H9 (cell line): ENCODE results near the gene CCSER1. TPM values are rescaled to one million over a fixed set of nuclear protein-coding genes. Genes with fewer than 3 reads are reported as not detected.

Experiments
- DNase-seq: peaks from one replicate; pipeline ENCODE4 v3.0.0-alpha.2; 2017
- H2AFZ ChIP-seq: one replicate; pipeline ENCODE4 v1.6.1; 2013; ENCODE audit warnings: mild to moderate bottlenecking, low read length, control low read depth, moderate library complexity
- H2AK5ac ChIP-seq: 2 replicates; pipeline ENCODE4 v1.6.1; 2013; ENCODE audit warnings: low read length, control low read depth, mixed read lengths; ENCODE audit not compliant: insufficient read length
- H2BK120ac ChIP-seq: one replicate; pipeline ENCODE4 v1.6.1; 2013; ENCODE audit warnings: low read depth, mild to moderate bottlenecking, low read length, control low read depth, inconsistent platforms; ENCODE audit not compliant: poor library complexity, severe bottlenecking
- H2BK12ac ChIP-seq: 2 replicates; pipeline ENCODE4 v1.6.1; 2013; ENCODE audit warnings: low read length, control low read depth, mixed read lengths, low read depth; ENCODE audit not compliant: insufficient read length
- H2BK15ac ChIP-seq: 2 replicates; pipeline ENCODE4 v1.6.1; 2013; ENCODE audit warnings: low read depth, low read length, control low read depth
- H2BK20ac ChIP-seq: one replicate; pipeline ENCODE4 v1.6.1; 2013; ENCODE audit warnings: low read depth, mild to moderate bottlenecking, low read length, control low read depth, inconsistent platforms; ENCODE audit not compliant: poor library complexity, severe bottlenecking
- H2BK5ac ChIP-seq: 2 replicates; pipeline ENCODE4 v1.6.1; 2013; ENCODE audit warnings: low read length, control low read depth, mixed read lengths; ENCODE audit not compliant: insufficient read length
- H3K14ac ChIP-seq: 2 replicates; pipeline ENCODE4 v1.6.1; 2013; ENCODE audit warnings: low read length, control low read depth; ENCODE audit not compliant: insufficient read depth
- H3K18ac ChIP-seq: 2 replicates; pipeline ENCODE4 v1.6.1; 2013; ENCODE audit warnings: low read depth, mild to moderate bottlenecking, mixed read lengths, low read length, control low read depth; ENCODE audit not compliant: insufficient read length
- H3K23ac ChIP-seq: 2 replicates; pipeline ENCODE4 v1.6.1; 2013; ENCODE audit warnings: low read length, control low read depth, mixed read lengths, low read depth; ENCODE audit not compliant: insufficient read length
- H3K23me2 ChIP-seq: 2 replicates; pipeline ENCODE4 v1.6.1; 2013; ENCODE audit warnings: low read depth, mild to moderate bottlenecking, mixed read lengths, low read length, control low read depth; ENCODE audit not compliant: insufficient read length, poor library complexity, severe bottlenecking
- H3K27ac ChIP-seq: 2 replicates; pipeline ENCODE4 v1.5.1; 2013; ENCODE audit warnings: low read length, control low read depth, mixed read lengths, low read depth; ENCODE audit not compliant: insufficient read length
- H3K27me3 ChIP-seq: 2 replicates; pipeline ENCODE4 v1.6.1; 2013; ENCODE audit warnings: low read length, control low read depth, inconsistent platforms; ENCODE audit not compliant: insufficient read depth
- H3K4ac ChIP-seq: 2 replicates; pipeline ENCODE4 v1.6.1; 2013; ENCODE audit warnings: low read depth, mild to moderate bottlenecking, control low read depth, inconsistent platforms, low read length, moderate library complexity
- H3K4me1 ChIP-seq: 2 replicates; pipeline ENCODE4 v1.6.1; 2013; ENCODE audit warnings: low read length, control low read depth, inconsistent platforms; ENCODE audit not compliant: insufficient read depth
- H3K4me2 ChIP-seq: 2 replicates; pipeline ENCODE4 v1.6.1; 2013; ENCODE audit warnings: low read length, control low read depth, mixed read lengths; ENCODE audit not compliant: insufficient read length, insufficient read depth
- H3K56ac ChIP-seq: 2 replicates; pipeline ENCODE4 v1.6.1; 2013; ENCODE audit warnings: low read depth, mild to moderate bottlenecking, mixed read lengths, low read length, control low read depth; ENCODE audit not compliant: insufficient read length
- H3K79me1 ChIP-seq: 2 replicates; pipeline ENCODE4 v1.6.1; 2013; ENCODE audit warnings: low read depth, mild to moderate bottlenecking, moderate library complexity, low read length, control low read depth, inconsistent platforms; ENCODE audit not compliant: insufficient read depth, poor library complexity, severe bottlenecking
- H3K79me2 ChIP-seq: 2 replicates; pipeline ENCODE4 v1.6.1; 2013; ENCODE audit warnings: low read length, control low read depth, inconsistent platforms; ENCODE audit not compliant: insufficient read depth
- H3K9ac ChIP-seq: 2 replicates; pipeline ENCODE4 v1.6.1; 2013; ENCODE audit warnings: low read length, control low read depth, mixed read lengths; ENCODE audit not compliant: insufficient read length; ENCODE audit errors: extremely low read depth
- H3K9me3 ChIP-seq: one replicate; pipeline ENCODE4 v1.6.1; 2013; ENCODE audit warnings: low read depth, low read length, inconsistent platforms; ENCODE audit not compliant: control insufficient read depth
- H3T11ph ChIP-seq: one replicate; pipeline ENCODE4 v1.6.1; 2013; ENCODE audit warnings: mild to moderate bottlenecking, low read length, control low read depth, inconsistent platforms
- H4K20me1 ChIP-seq: one replicate; pipeline ENCODE4 v1.6.1; 2013; ENCODE audit not compliant: control insufficient read depth, insufficient read length, insufficient read depth
- H4K5ac ChIP-seq: 2 replicates; pipeline ENCODE4 v1.6.1; 2013; ENCODE audit warnings: low read depth, mild to moderate bottlenecking, mixed read lengths, low read length, control low read depth; ENCODE audit not compliant: insufficient read length
- H4K8ac ChIP-seq: replicated peaks from 2 replicates; pipeline ENCODE4 v1.6.1; 2013; ENCODE audit warnings: low read length, control low read depth, mixed read lengths, low read depth; ENCODE audit not compliant: insufficient read length
- H4K91ac ChIP-seq: 2 replicates; pipeline ENCODE4 v1.6.1; 2013; ENCODE audit warnings: low read depth, mild to moderate bottlenecking, moderate library complexity, mixed read lengths, low read length, control low read depth; ENCODE audit not compliant: insufficient read length
- H3K27ac Mint-ChIP-seq, 3 experiments: 2 replicates in 2 of 3; 3 replicates in 1 of 3; pipeline ENCODE4 v1.8.0; 2020 to 2021; ENCODE audit warnings: mixed read lengths in 3 of 3, mild to moderate bottlenecking in 1 of 3, moderate library complexity in 1 of 3
- H3K27me3 Mint-ChIP-seq: 2 replicates; pipeline ENCODE4 v1.8.0; 2021; ENCODE audit warnings: low read depth, mild to moderate bottlenecking, moderate library complexity, mixed read lengths
- H3K36me3 Mint-ChIP-seq, 3 experiments: 2 replicates in 2 of 3; 3 replicates in 1 of 3; pipeline ENCODE4 v1.8.0; 2020 to 2021; ENCODE audit warnings: low read depth in 3 of 3, mixed read lengths in 3 of 3; ENCODE audit not compliant: insufficient read depth in 1 of 3
- H3K4me1 Mint-ChIP-seq, 2 experiments: 2 replicates each; pipeline ENCODE4 v1.8.0; 2020; ENCODE audit warnings: mixed read lengths in 2 of 2
- H3K4me3 Mint-ChIP-seq, 2 experiments: 2 replicates in 1 of 2; 3 replicates in 1 of 2; pipeline ENCODE4 v1.8.0; 2020 to 2021; ENCODE audit warnings: mild to moderate bottlenecking in 2 of 2, mixed read lengths in 2 of 2, moderate library complexity in 1 of 2
- H3K9me3 Mint-ChIP-seq, 2 experiments: 2 replicates in 1 of 2; 3 replicates in 1 of 2; pipeline ENCODE4 v1.8.0; 2020; ENCODE audit warnings: mild to moderate bottlenecking in 2 of 2, mixed read lengths in 2 of 2, moderate library complexity in 1 of 2
- CTCF ChIP-seq: fragments of 200-600 bp; sonication (generic); conservative IDR thresholded peaks from 3 replicates; pipeline ENCODE4 v1.8.0; 2021; ENCODE audit warnings: antibody characterized with exemption, mild to moderate bottlenecking
- total RNA-seq: library from RNA; stranded (reverse); gene quantifications from 2 replicates; pipeline ENCODE4 v1.2.1, GENCODE V29; 2021

CCSER1 gene
- total RNA-seq, 1 experiment from 2014 or later, result 0.37 TPM

- Histone ChIP-seq H2AFZ (no peak overlapping the region), H3K4me1 (no peaks in the 10 kb centered on the region), H3K9ac (no peak overlapping the region), H3K23me2 (no peaks in the 10 kb centered on the region), H3K27me3 (no peaks in the 10 kb centered on the region), H3K4me2 (no peak overlapping the region), H3K79me2 (no peaks in the 10 kb centered on the region), H4K5ac (no peak overlapping the region), H2BK15ac (no peak overlapping the region), H2BK12ac (no peak overlapping the region), H4K20me1 (no peaks in the 10 kb centered on the region), H2BK20ac (no peak overlapping the region), H3T11ph (no peak overlapping the region), H2BK120ac (no peak overlapping the region), H2AK5ac (no peak overlapping the region), H3K27ac (no peak overlapping the region), H4K8ac (no peak overlapping the region), H3K14ac (no peak overlapping the region), H2BK5ac (no peak overlapping the region), H3K79me1 (no peaks in the 10 kb centered on the region), H3K9me3 (no peaks in the 10 kb centered on the region), H4K91ac (no peak overlapping the region), H3K23ac (no peak overlapping the region), H3K56ac (no peak overlapping the region), H3K18ac (no peak overlapping the region), H3K4ac (no peak overlapping the region)
- DNase-seq, result no peak
- H3K36me3 Mint-ChIP-seq, result peaks cover 3 to 4% (median 3%) of the 10 kb centered on the region in 3 experiments; a peak in 5 of 7 replicates
- no peak overlapping the region for H3K4me3 Mint-ChIP-seq
- H3K27me3 Mint-ChIP-seq, result no peaks in the 10 kb centered on the region
- peaks cover 3 to 4% of the 10 kb centered on the region in 2 experiments; a peak in 4 of 5 replicates for H3K9me3 Mint-ChIP-seq
- peaks cover 3 to 14% of the 10 kb centered on the region in 2 experiments; a peak in 2 of 4 replicates for H3K4me1 Mint-ChIP-seq
- H3K27ac Mint-ChIP-seq, result no peak overlapping the region
- TF ChIP-seq CTCF, result no peak
Measured at GRCh38 chr4:90844241-90844640, 717.0 kb downstream of the CCSER1 start.
